ENCODE results near the gene RUNX2.

DNA sequence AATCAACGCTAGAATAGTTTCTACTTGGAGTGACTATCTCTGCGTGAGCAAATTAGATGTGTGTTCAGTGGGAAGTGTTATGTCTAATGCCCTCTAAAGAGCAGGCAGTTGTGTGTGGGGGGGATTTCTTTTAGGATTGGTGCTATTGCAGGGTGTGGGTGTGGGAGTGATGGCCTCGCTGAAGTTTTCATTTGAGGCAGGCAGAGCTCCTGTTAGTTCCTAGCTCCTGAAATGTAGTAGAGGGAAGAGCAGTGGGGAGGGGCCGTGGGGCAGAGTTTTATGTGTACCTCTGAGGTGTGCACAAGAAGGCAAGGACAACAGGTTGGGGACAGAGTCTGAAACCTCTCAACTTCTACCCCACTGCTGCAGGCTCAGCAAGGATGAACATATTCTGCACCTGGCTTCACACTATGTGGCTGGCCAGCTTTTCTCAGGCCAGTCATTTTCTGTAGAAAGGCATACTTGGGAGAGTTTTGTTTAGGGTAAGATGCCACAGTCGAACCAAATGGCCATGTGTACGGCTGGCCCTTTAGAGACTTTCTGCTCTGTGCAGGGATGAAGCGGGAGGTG lies 278.8 kb downstream of the RUNX2 start:
- TF ChIP-seq, protein P1, sequence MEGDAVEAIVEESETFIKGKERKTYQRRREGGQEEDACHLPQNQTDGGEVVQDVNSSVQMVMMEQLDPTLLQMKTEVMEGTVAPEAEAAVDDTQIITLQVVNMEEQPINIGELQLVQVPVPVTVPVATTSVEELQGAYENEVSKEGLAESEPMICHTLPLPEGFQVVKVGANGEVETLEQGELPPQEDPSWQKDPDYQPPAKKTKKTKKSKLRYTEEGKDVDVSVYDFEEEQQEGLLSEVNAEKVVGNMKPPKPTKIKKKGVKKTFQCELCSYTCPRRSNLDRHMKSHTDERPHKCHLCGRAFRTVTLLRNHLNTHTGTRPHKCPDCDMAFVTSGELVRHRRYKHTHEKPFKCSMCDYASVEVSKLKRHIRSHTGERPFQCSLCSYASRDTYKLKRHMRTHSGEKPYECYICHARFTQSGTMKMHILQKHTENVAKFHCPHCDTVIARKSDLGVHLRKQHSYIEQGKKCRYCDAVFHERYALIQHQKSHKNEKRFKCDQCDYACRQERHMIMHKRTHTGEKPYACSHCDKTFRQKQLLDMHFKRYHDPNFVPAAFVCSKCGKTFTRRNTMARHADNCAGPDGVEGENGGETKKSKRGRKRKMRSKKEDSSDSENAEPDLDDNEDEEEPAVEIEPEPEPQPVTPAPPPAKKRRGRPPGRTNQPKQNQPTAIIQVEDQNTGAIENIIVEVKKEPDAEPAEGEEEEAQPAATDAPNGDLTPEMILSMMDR (IDR thresholded peaks at IDR 0.05) = no peak
- TF ChIP-seq POLR2A (IDR thresholded peaks at IDR 0.05) = no peak

Measured in uterus (tissue), 2 donors.